ENCODE data around the gene HLF.

Gene HLF

DNA sequence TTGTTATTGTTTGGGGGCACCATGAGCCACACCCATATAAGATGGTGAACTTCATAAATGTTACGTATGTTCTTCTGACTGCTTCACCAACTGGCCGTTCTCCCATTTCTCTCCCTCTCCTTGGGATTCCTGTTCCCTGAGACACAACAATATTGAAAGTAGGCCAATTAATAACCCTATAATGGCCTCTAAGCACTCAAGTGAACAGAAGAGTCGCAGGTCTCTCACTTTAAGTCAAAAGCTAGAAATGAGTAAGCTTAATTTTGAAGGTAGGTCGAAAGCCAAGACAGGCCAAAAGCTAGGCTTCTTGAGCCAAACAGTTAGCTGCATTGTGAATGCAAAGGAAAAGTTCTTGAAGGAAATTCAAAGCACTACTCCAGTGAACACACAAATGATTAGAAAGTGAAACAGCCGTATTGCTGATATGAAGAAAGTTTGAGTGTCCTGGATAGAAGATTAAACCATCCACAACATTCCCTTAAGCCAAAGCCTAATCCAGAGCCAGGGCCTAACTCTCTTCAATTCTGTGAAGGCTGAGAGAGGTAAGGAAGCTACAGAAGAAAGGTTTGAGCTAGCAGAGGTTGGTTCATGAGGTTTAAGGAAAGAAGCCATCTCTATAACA, 25.8 kb downstream of the HLF start:
- DNase-seq (ENCODE audit: low read depth, low spot score) = no peak

GRCh38 chr17:55291114-55291507, 26.4 kb downstream of the HLF start:
- no peak for DNase-seq (ENCODE audit: low read depth, low spot score)

GRCh38 chr17:55292094-55292493, 27.3 kb downstream of the HLF start:
- no peak for DNase-seq (ENCODE audit: low read depth, low spot score)

DNA sequence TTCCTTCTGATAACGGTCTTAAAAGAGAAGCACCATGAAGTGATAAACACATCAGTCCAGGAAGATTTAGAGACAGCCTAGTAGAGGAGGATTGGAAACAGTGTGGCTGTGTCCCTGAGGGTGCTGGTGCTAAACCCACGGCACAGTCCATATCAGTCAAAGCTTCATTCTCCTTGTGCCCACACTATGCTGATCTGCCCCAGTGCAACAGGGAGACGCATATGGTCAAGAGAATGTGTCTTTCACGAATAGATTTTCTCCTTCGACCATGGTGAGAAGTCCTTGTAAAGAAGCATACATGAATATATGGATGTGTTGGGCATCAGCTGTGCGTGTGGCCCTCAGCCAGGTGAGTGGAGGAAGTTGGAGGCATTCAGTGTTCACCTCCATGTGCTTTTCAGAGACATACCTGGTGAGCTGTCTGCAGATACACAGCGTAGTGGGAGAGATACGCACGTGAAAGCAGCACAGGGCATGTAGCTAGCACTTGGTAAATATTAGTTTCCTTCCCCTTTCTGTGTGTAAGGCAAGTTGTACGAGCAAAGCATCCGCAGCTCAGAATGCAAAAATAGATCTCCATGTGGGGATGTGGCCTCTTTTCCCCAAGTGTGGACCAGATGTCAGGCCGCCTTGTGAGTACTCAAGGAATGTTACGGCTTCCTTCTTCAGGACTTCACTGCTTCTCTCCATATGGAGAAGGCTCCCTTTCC, 29.4 kb downstream of the HLF start:
- no peak for DNase-seq (ENCODE audit: low read depth, low spot score)

- peak; percentile 25 for DNase-seq (ENCODE audit: low read depth, low spot score)
Observed at GRCh38 chr17:55295411-55296170, 30.8 kb downstream of the HLF start.

DNA sequence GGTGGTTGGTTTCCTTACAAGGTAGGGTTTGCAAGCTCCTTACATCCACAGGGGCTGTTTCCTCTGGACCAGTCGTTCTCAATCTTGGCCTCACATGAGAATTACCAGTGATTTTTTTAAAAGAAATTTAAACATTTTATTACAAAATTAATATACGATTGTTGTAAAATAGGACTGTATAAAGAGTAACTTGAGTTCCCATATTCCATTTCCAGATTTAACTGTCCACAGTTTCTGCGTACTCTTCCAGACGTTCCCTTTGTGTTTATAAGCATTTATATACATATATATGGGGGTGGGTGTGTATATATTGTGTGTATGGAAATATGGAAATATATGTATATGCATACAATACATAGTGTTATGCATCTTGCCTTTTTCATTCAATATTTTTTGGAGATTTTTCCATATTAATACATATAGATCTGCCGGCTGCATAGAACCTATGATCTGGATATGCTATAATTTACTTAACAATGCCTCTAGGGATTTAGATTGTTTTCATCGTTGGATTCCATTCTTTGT, 31.5 kb downstream of the HLF start:
- DNase-seq (ENCODE audit: low read depth, low spot score) = no peak

- DNase-seq (ENCODE audit: low read depth, low spot score) = no peak
Observed at GRCh38 chr17:55296699-55297098, 31.9 kb downstream of the HLF start.

GRCh38 chr17:55298111-55298730, 33.5 kb downstream of the HLF start:
- DNase-seq (ENCODE audit: low read depth, low spot score) = no peak

DNA sequence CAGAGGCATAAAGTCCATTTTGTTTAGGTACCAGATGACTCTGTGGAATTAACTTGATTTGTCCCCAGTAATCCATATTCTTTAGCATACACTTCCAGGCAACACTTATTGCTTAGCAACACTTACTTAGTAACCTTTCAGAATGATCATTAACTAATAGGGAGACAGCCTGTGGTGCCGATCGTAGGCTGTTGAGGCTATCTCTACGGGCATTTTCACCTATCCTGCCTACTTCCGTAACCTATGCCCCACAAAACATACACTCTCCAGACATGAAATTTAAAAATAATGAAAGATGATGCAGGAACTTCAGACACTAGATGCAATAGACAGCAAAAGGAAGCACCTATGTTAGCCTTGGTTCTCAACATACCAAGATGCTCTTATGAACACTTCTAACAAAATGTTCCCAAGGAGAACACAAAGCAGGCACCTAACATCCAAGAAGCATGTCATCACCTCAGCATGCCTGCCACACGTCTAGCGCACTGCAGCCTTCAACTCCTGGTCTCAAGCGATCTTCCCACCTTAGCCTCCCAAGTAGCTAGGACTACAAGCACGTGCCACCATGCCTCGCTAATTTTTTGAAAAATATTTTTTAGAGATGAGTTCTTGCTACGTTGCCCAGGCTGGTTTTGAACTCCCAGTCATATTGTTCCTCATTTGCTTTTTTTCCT, 34.5 kb downstream of the HLF start:
- no peak for DNase-seq (ENCODE audit: low read depth, low spot score)

DNA sequence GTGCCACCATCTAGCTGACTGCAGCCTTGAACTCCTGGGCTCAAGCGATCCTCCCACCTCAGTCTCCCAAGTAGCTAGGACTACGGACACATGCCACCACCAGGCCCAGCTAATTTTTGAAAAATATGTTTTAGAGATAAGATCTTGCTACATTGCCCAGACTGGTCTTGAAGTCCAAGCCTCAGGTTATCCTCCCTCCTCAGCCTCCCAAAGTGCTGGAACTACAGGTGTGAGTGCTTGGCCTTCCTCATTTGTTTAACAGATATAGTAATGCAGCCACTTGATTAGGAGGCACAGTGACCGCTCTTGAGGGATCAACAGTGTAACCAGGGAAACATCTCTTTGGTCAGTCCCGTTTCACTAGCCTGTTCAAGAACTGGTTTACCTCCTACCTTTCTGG, 35.1 kb downstream of the HLF start:
- DNase-seq (ENCODE audit: low read depth, low spot score) = no peak

DNA sequence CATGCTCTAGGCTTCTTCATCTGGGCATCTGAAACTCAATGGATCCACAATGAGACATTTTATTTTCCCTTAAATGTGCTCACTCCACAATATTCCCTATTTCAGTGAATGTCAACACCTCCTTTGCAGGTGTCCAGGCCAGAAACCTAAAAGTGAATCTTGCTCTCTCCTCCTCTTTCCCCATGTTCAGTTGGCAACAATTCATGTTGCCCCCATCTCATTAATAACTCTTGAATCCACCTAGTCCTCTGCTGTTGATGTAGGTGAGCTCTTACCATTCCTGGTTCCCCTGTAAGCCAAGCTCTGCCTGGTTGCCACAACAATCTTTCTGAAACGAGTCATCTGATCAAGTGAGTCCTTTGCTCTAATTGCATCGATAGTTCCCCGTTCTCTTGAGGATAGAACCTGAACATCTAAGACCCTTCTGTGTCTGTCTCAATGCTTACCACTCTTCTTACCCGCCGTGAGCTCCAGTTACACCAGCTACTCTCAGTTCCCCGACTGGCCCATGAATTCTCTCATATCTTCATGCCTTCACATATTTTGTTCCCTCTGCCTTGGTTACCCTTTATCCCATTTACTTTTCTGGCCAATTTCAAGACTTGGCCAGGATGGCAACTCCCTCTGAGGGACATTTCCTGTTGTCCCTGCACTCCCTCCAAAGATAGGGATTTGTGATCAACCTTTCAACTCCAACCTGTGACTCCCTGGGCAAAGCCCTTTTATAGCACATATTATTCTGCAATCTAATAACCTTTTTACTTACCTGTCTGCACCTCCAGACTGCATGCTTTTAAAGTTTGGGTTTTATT, 35.9 kb downstream of the HLF start:
- no peak for DNase-seq (ENCODE audit: low read depth, low spot score)

DNA sequence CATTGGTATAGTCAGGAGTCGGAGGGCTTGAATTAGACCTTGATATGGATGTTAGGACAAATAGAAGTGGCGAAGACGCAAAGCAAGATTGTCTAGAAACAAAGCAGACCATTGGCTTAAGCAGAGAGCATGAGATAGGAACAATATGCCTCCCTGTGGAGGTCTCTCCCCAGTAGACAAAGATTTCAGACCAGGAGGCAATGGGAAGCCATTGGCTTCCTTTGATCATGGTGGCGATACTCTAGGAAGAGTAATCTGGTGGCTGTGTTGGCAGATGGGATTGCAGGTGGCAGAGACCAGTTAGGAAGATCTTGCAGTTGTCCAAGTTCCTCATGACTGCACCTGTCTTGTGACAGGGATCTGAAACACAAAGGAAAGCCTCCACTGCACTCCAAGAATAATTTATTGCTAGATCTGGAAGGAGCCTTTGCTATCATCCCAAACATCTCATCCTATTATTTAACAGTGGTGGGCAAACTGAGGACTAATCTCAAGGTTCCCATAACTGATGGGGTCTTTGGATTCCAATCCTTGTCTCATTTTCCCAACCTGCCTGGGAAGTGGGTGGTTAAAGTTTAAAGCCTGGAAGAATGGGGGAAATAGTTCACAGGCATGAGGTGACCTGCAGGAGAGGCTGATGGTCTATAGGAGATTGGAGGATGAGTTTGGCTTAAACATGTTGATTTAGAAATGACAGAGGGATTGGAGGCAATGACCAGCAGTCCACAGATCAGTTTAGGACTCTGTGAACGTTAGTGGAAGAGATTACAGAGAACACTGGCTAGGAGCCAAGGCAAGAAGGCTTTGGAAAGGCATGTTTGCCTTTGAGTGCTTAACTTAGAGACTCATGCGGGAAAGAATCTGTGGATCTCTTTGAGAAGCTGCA, 37.0 kb downstream of the HLF start:
- no peak for DNase-seq (ENCODE audit: low read depth, low spot score)

GRCh38 chr17:55302407-55302787, 37.6 kb downstream of the HLF start:
- no peak for DNase-seq (ENCODE audit: low read depth, low spot score)

- DNase-seq (ENCODE audit: low read depth, low spot score) = no peak
Observed at GRCh38 chr17:55303008-55303493, 38.3 kb downstream of the HLF start.

DNA sequence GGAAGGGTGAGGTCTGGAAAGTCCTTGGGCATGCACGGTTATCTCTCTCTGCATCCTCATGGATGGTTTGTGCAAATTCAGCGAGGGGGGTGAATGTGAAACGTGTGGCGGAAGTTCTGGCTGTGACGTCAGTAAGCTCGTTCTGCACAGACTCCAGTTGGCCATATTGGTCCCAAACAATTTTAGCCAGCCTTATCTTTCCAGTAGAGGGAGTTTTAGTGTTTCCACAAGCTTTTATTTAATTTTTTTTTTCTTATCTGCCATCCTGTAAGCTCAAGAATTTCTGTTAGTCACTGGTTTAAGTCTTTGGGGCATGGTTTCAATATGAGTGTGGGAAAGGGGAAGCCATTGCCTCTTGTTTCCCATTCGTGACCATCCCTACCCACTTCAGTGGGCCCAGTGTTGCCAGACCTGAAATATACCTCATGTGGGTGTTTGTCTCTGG, 39.0 kb downstream of the HLF start:
- no peak for DNase-seq (ENCODE audit: low read depth, low spot score)

GRCh38 chr17:55304171-55304859, 39.6 kb downstream of the HLF start:
- DNase-seq (ENCODE audit: low read depth, low spot score) = no peak

- DNase-seq (ENCODE audit: low read depth, low spot score) = no peak
Observed at GRCh38 chr17:55305321-55306087, 40.7 kb downstream of the HLF start.

DNA sequence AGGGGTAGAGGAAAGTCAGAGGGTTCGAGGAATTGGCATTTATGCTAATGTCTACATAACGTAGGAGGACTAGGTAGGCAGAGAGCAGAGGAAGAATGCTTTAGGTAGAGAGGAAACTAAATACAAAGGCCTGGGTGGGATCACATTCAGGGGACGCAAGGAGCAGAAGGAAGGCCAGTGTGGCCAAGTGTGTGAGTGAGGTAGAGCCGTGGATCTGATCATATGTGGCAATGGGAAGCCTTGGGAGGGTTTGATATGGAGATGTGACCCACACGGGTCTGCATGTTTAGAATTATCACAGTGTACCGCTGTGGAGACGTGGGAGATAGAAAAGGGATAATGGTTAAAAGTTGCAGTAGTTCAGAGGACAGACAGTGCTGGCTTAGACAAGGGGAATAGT, 43.1 kb downstream of the HLF start:
- no peak for DNase-seq (ENCODE audit: low read depth, low spot score)

All from activated CD4-positive, CD25-positive, alpha-beta regulatory T cell treated with anti-CD3 and anti-CD28 coated beads, Interleukin-2, amount 50 U/mL, for 16 hours (primary cell).